ENCODE data around the gene RIBC1.
"Not testable (repeated sequence)": the region's sequence is repeated elsewhere in the genome, so short reads cannot be mapped to it uniquely, and the experiment has no call there.

Gene RIBC1

DNA sequence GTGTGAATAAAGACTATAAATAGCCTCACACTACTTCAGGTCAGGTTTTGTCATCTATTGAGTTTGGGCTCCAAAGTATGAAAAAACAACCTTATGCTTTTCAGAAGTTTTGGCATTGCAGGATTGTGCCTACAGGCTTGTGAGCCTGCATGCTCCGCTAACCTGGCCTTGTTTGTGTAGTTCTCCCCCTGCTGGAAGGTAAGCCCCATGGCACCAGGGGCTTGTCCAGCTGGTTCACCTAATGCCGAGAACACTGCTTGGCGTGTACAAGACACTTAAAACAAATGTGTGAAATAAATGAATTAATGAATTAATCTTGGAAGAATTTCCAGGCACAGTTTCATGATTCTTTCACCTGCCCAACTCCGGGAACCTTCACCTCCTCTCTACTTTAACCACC lies 13.3 kb downstream of the RIBC1 start:
- peak in 1 of 2 donors; percentile 55 for DNase-seq (ENCODE audit: low read depth in 1 of 2, low spot score in 1 of 2)

DNA sequence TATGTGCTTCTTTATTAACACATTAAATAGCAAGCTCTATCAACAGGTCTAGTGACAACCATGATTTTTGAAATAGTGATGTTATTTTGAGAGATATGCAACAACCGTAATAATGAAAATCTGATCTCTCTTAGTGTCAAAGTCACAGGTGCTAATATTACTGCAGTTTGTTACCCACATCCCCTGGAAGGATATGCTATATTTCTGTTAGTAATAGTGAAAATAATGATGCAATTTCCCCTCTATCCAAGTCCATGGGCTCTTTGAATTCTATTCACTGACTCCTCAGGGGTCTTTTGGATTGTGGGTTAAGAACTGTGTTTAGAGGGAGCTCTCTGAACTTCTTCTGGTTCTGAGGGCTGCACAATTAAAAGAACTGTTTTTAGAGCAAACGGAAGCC lies 14.5 kb downstream of the RIBC1 start:
- DNase-seq (ENCODE audit: low read depth in 1 of 2, low spot score in 1 of 2) = no peak

DNA sequence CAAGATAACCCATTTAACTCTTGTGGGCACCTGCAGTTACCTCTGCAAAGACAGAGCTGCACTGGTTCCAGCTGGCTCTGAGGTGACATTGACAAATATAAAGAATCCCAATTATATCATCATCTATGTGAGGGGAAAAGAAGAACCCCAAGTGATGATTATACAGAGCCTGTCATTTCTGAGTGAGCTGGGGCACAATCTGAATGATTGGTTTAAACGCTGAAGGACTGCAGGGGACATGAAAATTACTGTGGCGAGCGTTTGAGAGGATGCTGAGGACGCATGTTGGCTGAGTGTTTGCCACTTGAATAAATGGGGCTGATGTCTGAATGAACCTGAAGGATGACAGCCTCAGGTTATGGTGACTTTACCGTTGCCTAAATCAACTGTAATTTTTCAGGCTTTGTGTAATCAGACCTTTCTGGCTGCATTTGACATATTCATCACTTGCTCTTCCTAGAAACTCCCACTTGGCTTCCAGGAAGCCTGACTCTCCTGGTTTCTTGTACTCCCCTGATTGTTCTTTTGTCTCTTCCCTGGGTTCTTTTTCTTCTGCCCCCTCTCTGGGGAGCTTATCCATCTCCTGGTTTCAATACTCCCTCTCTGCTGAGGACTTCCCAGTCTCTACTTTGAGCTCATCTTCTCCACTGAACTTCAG lies 15.6 kb downstream of the RIBC1 start:
- no peak for DNase-seq (ENCODE audit: low read depth in 1 of 2, low spot score in 1 of 2)

DNA sequence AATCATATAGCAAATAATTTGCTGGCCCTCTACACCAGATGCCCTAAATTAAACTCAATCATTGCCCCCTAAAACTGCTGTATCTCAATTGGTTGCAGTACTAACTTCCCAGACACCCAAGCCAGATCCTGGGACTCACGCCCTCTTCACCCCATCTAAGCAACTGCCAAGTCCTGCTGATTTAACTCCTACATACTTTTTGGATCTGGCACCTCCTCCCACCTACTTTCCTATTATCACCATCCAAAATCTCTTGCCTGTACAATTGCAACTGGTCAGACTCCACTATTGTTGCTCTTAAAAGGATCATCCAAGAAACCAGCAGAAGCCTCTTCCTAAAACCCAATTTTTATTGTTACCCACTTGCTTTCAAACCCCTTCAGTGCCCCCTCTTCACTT lies 16.2 kb downstream of the RIBC1 start:
- no peak for DNase-seq (ENCODE audit: low read depth in 1 of 2, low spot score in 1 of 2)

DNA sequence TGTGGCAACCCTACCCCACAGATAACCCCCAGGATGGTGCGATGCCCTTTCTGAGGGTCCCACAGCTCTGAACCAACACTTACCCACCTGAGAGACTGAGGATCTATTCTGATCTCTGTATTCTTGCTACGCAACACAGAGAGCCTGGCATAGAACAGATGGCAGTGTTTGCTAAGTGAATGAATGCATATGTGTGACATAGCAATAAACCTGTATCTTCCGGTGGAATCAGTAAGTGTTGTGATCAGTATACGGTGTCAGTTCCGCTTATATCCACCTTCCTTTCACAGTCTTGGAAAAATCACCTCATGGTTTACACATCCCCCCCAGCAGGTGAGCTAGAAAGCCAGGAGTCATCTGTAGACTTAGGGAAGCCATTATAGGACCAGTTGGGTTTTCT lies 17.4 kb downstream of the RIBC1 start:
- no peak for DNase-seq (ENCODE audit: low read depth in 1 of 2, low spot score in 1 of 2)

DNA sequence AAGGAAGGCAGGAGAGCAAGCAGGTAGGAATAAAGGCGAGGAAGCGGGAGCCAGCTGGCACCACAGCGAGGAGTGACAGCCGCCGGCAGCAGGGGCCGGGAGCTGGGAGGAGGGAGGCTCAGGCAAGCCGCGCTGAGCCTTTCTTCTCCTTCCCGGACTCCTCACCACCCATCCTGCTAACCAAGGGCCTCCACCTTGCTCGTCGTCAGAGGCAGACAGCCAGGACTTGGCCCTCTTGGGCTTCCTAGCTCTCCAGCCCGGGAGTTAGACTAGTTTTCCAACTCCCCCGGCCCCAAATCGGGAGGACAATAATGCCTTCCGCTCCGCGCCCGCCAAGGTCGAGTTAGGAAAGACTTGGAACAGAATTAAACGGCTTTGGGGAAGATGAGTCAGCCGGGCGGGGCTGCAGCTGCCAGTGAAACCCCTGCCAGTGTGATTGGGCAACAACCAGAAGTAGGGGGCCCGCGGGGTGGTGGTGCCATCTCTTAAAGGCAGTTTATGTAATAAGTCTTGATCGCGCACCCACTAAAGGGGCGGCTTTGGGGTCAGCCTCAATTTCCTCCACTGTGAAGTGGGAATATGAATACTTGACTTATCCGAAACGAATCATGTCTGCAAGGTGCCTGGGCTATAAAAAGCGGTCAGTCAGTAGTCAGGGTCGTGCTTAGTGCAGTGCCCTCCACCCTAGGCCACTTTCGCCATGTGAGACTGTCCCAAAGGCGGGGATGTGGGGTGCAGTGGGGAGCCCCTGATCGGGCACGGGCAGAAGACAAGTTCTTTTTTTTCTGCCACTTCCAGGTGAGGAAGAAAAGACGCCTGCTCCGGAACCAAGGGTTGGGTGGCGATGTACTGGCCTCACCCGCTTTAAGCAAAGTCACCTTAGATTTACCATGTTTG lies 18.2 kb downstream of the RIBC1 start:
- no peak for DNase-seq (ENCODE audit: low read depth in 1 of 2, low spot score in 1 of 2)

DNA sequence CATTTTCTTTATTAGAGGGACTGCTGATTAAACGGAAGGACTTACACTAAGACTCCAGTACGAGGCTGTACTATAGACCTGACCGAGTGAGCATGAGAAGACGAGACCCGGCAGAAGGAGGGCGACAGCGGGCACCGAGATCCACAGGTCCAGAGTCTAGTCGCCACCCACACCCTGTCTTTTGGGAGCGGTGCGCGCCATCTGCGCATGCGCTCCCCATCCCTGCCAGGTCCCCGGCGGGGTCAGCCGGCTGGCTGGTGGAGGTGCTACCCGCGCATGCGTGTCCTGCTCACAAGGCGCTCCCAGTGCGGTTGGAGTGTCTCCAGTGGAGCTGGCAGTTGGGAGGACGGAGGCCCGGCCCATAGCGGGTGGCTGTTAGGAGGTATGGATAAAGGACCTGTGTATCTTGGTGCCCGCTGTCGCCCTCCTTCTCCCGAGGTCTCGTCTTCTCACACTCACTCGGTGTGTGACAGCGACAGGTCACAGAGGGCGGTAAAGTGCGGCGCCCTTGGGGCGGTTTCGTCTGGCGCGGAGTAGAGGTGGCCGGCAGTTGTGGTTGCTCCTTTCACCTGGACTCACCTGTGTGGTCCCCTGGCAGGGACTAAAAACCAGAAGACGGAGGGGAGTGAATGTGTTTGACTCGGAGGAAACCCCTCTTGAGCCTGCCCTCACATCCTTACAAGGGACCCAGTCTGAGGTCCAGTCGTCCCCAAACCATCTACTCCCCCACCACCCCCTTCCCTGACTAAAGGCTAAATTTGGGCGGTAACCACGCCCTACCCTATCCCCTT lies 19.1 kb downstream of the RIBC1 start:
- DNase-seq (ENCODE audit: low read depth in 1 of 2, low spot score in 1 of 2) = peak; percentile 40 to 59

DNA sequence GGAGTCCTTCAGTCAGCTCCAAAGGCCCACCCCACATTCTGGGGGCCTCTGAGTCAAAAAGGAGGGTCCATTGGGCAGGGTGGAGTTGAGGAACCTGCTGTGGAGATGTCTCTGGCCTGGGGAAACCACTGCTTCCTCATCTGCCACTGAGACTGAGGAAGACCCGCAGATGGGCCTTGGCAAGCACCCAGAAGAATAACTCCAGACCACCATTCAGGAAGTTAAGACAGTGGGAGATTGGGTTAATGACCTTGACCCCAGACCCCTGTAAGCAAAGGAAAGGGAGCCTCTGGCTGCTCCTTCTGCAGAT lies 19.6 kb downstream of the RIBC1 start:
- DNase-seq (ENCODE audit: low read depth in 1 of 2, low spot score in 1 of 2) = no peak

DNA sequence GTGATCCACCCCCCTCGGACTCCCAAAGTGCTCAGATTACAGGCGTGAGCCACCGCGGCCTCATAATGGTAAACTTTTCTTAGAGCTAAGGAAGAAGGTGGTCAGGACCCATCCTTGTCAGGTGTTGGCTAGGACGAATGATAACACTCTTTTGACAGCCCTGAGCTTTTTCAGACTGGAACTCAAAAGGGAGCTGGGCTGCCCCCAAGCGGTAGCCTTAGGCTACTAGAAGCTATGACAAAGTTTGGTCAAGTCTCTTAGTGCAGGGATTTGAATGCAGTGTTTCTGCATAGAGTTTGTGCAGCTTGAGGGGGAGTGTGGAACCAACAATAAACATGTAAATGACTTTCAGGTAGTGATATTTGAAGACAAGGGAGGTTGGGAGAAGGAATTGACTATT lies 23.3 kb downstream of the RIBC1 start:
- DNase-seq (ENCODE audit: low read depth in 1 of 2, low spot score in 1 of 2) = no peak

DNA sequence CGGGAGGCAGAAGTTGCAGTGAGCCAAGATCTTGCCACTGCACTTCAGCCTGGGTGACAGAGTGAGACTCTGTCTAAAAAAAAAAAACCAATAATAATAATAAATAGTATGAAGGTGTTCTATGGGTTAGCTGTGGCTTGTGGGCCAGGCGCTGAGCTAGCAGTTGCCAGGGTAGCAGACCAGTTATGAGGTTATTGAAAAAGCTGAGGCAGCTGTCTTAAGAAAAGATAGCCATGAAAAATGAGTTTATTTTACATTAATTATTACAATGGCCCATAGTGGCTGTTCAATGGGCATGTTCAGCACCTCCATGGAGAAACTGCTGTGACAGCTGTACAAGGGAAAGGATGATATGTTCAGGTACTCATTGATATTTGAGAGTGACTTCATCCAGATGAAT lies 24.8 kb downstream of the RIBC1 start:
- DNase-seq (ENCODE audit: low read depth in 1 of 2, low spot score in 1 of 2) = no peak

DNA sequence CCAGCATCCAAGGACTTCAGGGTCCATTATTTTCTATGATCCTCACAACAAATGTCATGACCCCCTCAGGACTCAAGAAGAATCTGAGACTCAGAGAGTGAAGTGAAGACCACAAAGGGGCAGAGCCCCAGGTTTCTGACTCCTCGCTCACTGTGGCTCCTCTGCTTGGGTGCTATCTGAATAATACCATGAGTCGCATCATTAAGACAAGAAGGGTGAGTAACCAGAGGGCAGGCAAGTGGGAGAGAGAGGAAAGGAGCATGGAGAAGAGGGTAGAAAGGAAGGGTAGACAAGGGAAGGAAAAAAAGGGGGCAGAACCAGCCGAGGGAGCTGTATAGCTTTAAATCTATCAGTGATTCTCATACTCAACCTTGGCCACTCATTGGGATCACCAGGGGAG lies 27.0 kb downstream of the RIBC1 start:
- DNase-seq (ENCODE audit: low read depth in 1 of 2, low spot score in 1 of 2) = no peak

DNA sequence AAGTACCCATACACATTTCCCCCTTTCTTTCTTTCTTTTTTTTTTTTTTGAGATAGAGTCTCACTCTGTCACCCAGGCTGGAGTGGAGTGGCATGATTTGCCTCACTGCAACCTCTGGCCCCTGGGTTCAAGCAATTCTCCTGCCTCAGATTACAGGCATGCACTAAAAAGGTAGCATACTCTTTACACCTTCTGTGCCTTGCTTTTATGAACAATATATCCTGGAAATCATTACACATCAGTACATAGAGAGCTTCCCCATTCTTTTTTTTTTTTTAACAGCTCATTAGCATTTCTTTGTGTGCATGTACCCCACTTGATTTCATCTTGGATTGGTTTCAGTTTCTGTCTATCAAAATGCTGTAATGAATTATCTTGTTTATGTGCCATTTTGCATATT lies 30.1 kb downstream of the RIBC1 start:
- no peak for DNase-seq (ENCODE audit: low read depth in 1 of 2, low spot score in 1 of 2)

DNA sequence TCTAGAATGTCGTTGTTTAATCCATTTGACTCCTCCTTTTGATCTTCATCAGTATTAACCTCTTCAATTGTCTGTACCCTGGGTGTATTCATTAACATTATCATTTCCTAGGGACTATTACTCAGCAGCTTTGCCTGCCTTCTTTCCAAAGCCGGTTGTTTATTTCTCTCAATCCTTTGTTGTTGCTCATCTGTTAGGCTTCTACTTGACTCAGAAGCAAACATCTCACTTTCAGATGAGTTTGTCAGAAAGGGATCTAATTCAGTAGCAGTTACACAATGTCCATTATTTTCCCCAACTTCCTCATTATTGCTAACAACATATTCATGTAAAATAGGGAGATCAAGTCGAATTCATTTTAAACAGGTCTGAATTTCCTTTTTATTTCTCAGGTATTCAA lies 33.6 kb downstream of the RIBC1 start:
- no peak for DNase-seq (ENCODE audit: low read depth in 1 of 2, low spot score in 1 of 2)

DNA sequence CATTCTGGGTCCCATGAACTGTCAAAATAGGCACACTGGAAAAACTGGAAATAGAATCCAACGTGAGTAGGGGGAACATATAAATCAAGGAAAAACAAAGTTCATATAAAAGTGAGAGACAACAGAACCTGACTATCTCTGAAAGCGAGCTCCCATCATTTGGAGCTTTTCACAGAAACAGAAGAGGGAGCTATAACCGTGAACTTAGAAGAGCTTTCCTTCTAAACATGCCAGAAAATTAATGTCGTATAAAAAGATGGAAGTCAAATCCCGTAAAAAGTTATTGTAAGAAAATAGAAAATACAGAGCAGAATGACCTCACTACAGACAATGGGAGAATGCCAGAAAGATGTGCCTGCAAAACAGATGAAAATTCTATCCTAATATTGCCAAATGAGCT lies 35.4 kb downstream of the RIBC1 start:
- no peak for DNase-seq (ENCODE audit: low read depth in 1 of 2, low spot score in 1 of 2)

DNA sequence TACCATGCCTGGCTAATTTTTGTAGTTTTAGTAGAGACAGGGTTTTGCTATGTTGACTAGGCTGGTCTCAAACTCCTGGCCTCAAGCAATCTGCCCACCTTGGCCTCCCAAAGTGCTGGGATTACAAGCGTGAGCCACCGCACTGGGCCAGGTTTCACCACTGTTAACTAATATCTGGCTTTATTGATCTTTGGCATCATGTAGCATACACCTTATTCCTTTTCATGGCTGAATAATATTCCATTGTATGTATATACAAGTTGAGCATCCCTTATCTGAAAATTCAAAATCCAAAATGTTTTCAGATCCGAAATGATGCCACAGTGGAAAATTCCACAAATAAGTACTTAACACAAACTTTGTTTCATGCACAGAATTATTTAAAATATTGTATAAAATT lies 46.0 kb downstream of the RIBC1 start:
- DNase-seq (ENCODE audit: low read depth in 1 of 2, low spot score in 1 of 2) = not testable (repeated sequence)

DNA sequence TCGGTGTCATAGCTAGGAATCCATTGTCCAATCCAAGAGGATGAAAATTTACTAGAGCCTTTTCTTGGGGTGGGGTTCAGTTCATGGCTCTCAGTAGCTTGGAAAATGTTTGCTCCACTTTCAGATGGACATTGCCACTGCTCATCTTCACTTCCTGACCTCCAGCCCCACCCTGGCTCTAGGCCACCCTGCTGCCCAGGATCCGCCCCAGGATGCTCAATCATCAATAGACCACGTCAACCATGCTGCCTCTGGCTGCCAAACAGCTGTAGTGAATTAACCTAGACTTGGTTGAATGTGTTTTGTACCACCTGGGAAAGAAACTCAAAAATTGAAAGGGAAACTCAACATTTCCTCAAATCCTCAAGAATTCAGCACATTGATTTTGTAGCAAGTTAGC lies 48.7 kb downstream of the RIBC1 start:
- DNase-seq (ENCODE audit: low read depth in 1 of 2, low spot score in 1 of 2) = no peak

DNA sequence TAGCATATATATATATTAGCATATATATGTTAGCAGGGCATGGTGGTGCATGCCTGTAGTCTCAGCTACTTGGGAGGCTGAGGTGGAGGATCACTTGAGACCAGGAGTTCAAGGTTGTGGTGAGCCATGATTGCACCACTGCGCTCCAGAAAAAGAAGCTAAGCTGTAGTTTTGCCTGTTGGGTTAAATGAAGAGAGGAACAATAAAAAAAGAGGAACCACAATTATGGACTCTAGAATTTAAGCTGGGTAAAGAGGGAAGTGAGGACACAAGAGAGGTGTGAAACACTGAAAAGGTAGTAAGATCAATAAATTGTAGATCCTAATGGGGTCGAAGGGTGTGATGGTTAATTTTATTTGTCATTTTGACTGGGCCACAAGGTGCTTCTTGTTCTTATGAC lies 52.0 kb downstream of the RIBC1 start:
- DNase-seq (ENCODE audit: low read depth in 1 of 2, low spot score in 1 of 2) = no peak

DNA sequence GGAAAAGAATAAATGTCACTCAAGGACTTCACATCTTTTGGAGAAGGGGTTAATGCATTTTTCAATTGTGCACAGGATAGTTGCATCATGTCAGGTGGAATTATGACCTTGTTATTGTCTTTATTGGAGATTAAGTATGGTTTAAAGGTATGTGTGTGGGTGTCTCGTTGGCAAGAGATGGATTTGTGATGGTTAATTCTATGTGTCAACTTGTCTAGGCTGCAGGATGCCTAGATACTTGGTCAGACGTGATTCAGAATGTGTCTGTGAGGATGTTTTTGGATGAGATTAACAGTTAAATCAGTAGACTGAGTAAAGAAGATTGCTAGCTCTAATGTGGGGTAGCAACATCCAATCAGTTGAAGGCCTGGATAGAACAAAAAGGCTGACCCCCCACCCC lies 53.7 kb downstream of the RIBC1 start:
- no peak for DNase-seq (ENCODE audit: low read depth in 1 of 2, low spot score in 1 of 2)

DNA sequence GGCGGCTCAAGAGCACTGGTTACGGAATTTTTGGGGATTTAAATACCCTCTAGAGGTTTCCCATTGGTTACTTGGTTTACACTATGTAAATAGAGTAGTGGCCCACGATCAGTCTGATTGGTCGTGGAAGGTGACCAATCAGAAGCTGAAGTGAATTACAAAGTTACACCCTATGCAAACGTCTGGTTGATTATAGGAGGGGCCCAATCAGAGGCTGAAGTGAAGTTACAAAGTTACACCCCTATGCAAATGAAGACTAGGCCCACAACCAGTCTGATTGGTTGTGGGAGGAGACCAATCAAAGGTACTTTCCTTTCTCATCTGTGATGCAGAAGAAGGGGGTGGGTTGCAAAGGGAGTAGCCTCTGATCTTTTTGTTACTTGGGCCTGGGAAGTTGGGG lies 56.6 kb downstream of the RIBC1 start:
- no peak for DNase-seq (ENCODE audit: low read depth in 1 of 2, low spot score in 1 of 2)
